CD8-positive, alpha-beta memory T cell (primary cell): ENCODE data around the gene KRTAP2-4. TPM values are rescaled to one million over a fixed set of nuclear protein-coding genes. Genes with fewer than 3 reads are reported as not detected.
A peak's percentile ranks its signal among the peaks of the same experiment; 100 is the strongest.
"Not testable (repeated sequence)": the region's sequence is repeated elsewhere in the genome, so short reads cannot be mapped to it uniquely, and the experiment has no call there.

Experiments used
- CTCF ChIA-PET: fragments of 350-600 bp; sonication (Branson Sonifier 250); formaldehyde crosslinking; loops from one replicate; lab custom pipeline; 2021; ENCODE audit warnings: antibody characterized with exemption; lab: Charles Lee
- POLR2A ChIA-PET: fragments of 350-600 bp; sonication (Branson Sonifier 250); formaldehyde crosslinking; loops from one replicate; lab custom pipeline; 2021; ENCODE audit warnings: antibody characterized with exemption; lab: Charles Lee
- DNase-seq, 5 donors: peaks; one replicate each; pipeline versions ENCODE4 v3.0.0 to v3.0.0-alpha.2; 2020 to 2022; ENCODE audit warnings: mixed read lengths in 1 of 5
- H3K27ac ChIP-seq: one replicate; pipeline ENCODE4 v1.7.0; 2013; ENCODE audit warnings: low read depth, mild to moderate bottlenecking, low read length, moderate library complexity
- H3K27me3 ChIP-seq: 2 replicates; pipeline ENCODE4 v1.7.0; 2013; ENCODE audit warnings: low read length, mild to moderate bottlenecking; ENCODE audit not compliant: insufficient read depth, poor library complexity, severe bottlenecking
- H3K36me3 ChIP-seq: 2 replicates; pipeline ENCODE4 v1.7.0; 2013; ENCODE audit warnings: mild to moderate bottlenecking, low read length, moderate library complexity; ENCODE audit not compliant: insufficient read depth
- H3K4me1 ChIP-seq: 2 replicates; pipeline ENCODE4 v1.7.0; 2013; ENCODE audit warnings: mild to moderate bottlenecking, low read length, moderate library complexity; ENCODE audit not compliant: insufficient read depth
- H3K4me3 ChIP-seq: 2 replicates; pipeline ENCODE4 v1.7.0; 2013; ENCODE audit warnings: mild to moderate bottlenecking, low read length
- H3K9me3 ChIP-seq: 2 replicates; pipeline ENCODE4 v1.7.0; 2013; ENCODE audit warnings: mild to moderate bottlenecking, low read length
- H3K27ac Mint-ChIP-seq, 8 donors: one replicate each; pipeline ENCODE4 v1.8.0; 2020 to 2021; ENCODE audit warnings: mixed read lengths in 8 of 8, mild to moderate bottlenecking in 6 of 8, inconsistent platforms in 3 of 8, moderate library complexity in 3 of 8
- H3K27me3 Mint-ChIP-seq, 2 donors: one replicate each; pipeline ENCODE4 v1.8.0; 2020 to 2021; ENCODE audit warnings: mixed read lengths in 2 of 2, mild to moderate bottlenecking in 1 of 2, moderate library complexity in 1 of 2
- H3K36me3 Mint-ChIP-seq, 3 donors: one replicate each; pipeline ENCODE4 v1.8.0; 2020 to 2021; ENCODE audit warnings: mixed read lengths in 3 of 3, inconsistent platforms in 1 of 3, mild to moderate bottlenecking in 1 of 3
- H3K4me1 Mint-ChIP-seq, 3 donors: one replicate each; pipeline ENCODE4 v1.8.0; 2020 to 2021; ENCODE audit warnings: mixed read lengths in 3 of 3, inconsistent platforms in 1 of 3, mild to moderate bottlenecking in 1 of 3
- H3K4me3 Mint-ChIP-seq, 7 donors: one replicate each; pipeline ENCODE4 v1.8.0; 2020 to 2021; ENCODE audit warnings: mixed read lengths in 7 of 7, mild to moderate bottlenecking in 6 of 7, moderate library complexity in 4 of 7, inconsistent platforms in 2 of 7
- H3K9me3 Mint-ChIP-seq, 5 donors: one replicate each; pipeline ENCODE4 v1.8.0; 2020 to 2022; ENCODE audit warnings: mixed read lengths in 5 of 5, mild to moderate bottlenecking in 3 of 5, moderate library complexity in 2 of 5, inconsistent platforms in 1 of 5
- polyA plus RNA-seq: library from polyadenylated mRNA; unstranded; fragments of 300-500 nt; fragmentation: Illumina TruSeq; gene quantifications from one replicate; pipeline ENCODE4 v1.2.3, GENCODE V29; 2021
- total RNA-seq, 2 experiments: library from RNA; stranded (reverse); gene quantifications; one replicate each; pipeline ENCODE4 v1.2.3, GENCODE V29; 2021

KRTAP2-4 gene
- total RNA-seq (not detected), polyA plus RNA-seq (not detected)

GRCh38 chr17:41065829-41066624 lies at the start of gene KRTAP2-4:
Gene KRTAP2-4 (minus strand): TSS chr17:41065879. CDS start chr17:41065845, 34 bp downstream.
- Histone ChIP-seq H3K4me3 (no peak within 1 kb of the TSS), H3K27ac (no peak within 1 kb of the TSS), H3K27me3 (no peaks in the 10 kb centered on the region), H3K36me3 (no peaks in the 10 kb centered on the region), H3K4me1 (no peaks in the 10 kb centered on the region), H3K9me3 (no peaks in the 10 kb centered on the region)
- peaks cover 0 to 2% (median 0%) of the 10 kb centered on the region in 3 donors for H3K4me1 Mint-ChIP-seq
- peaks cover 13 to 20% of the 10 kb centered on the region in 2 donors for H3K27me3 Mint-ChIP-seq
- ChIA-PET POLR2A (no interaction called here), CTCF (no interaction called here)
- no peaks in the 10 kb centered on the region for H3K36me3 Mint-ChIP-seq
- DNase-seq, result no peak
- H3K9me3 Mint-ChIP-seq, result no peaks in the 10 kb centered on the region
- H3K27ac Mint-ChIP-seq, result no peak within 1 kb of the TSS
- H3K4me3 Mint-ChIP-seq, result no peak within 1 kb of the TSS

GRCh38 chr17:41111151-41111885 lies 45.6 kb upstream of the KRTAP2-4 start:
- CTCF ChIA-PET, result no interaction called here
- H3K27ac Mint-ChIP-seq, result no peak overlapping the region
- H3K4me1 Mint-ChIP-seq, result peaks cover 0 to 6% (median 4%) of the 10 kb centered on the region in 3 donors
- H3K9me3 Mint-ChIP-seq, result peaks cover 0 to 5% (median 0%) of the 10 kb centered on the region in 5 donors
- no peak overlapping the region for H3K4me3 Mint-ChIP-seq
- peaks cover 0 to 9% (median 0%) of the 10 kb centered on the region in 3 donors for H3K36me3 Mint-ChIP-seq
- DNase-seq, result no peak
- POLR2A ChIA-PET, result no interaction called here
- Histone ChIP-seq H3K27ac (no peak overlapping the region), H3K4me1 (no peaks in the 10 kb centered on the region), H3K4me3 (no peak overlapping the region), H3K27me3 (no peaks in the 10 kb centered on the region), H3K36me3 (no peaks in the 10 kb centered on the region), H3K9me3 (no peaks in the 10 kb centered on the region)
- peaks cover 4 to 57% of the 10 kb centered on the region in 2 donors for H3K27me3 Mint-ChIP-seq

GRCh38 chr17:41108728-41109386 lies 43.2 kb upstream of the KRTAP2-4 start:
- H3K36me3 ChIP-seq, H3K9me3 Mint-ChIP-seq, DNase-seq, H3K27me3 ChIP-seq, H3K4me1 ChIP-seq, H3K4me1 Mint-ChIP-seq, H3K4me3 ChIP-seq, H3K27ac ChIP-seq, H3K36me3 Mint-ChIP-seq, POLR2A ChIA-PET, H3K9me3 ChIP-seq: not testable (repeated sequence)
- peaks cover 0 to 48% of the 10 kb centered on the region in 2 donors for H3K27me3 Mint-ChIP-seq
- CTCF ChIA-PET, result interaction anchor here (0.6 kb wide), 1 partner anchor 49 kb away, joined by 3 read pairs; no protein-coding TSS in a partner anchor
- peak overlapping the region in 3 of 8 donors; percentile 1 to 44 (median 29) for H3K27ac Mint-ChIP-seq
- peak overlapping the region in 3 of 7 donors; percentile 1 to 52 (median 4) for H3K4me3 Mint-ChIP-seq

- Histone ChIP-seq H3K36me3 (no peaks in the 10 kb centered on the region), H3K4me1 (no peaks in the 10 kb centered on the region), H3K27ac (no peak overlapping the region), H3K4me3 (no peak overlapping the region), H3K9me3 (no peaks in the 10 kb centered on the region), H3K27me3 (no peaks in the 10 kb centered on the region)
- H3K9me3 Mint-ChIP-seq, result peaks cover 0 to 5% (median 0%) of the 10 kb centered on the region in 5 donors
- H3K27ac Mint-ChIP-seq, result peak overlapping the region in 2 of 8 donors; percentile 42 to 77
- peaks cover 0 to 6% (median 0%) of the 10 kb centered on the region in 3 donors for H3K36me3 Mint-ChIP-seq
- H3K27me3 Mint-ChIP-seq, result peaks cover 0 to 44% of the 10 kb centered on the region in 2 donors
- ChIA-PET POLR2A (no interaction called here), CTCF (no interaction called here)
- DNase-seq, result no peak
- H3K4me1 Mint-ChIP-seq, result peaks cover 0 to 6% (median 4%) of the 10 kb centered on the region in 3 donors
- peak overlapping the region in 1 of 7 donors; percentile 52 for H3K4me3 Mint-ChIP-seq
Measured at GRCh38 chr17:41107941-41108450, 42.3 kb upstream of the KRTAP2-4 start.

- not testable (repeated sequence) for DNase-seq, H3K9me3 ChIP-seq
Measured at GRCh38 chr17:41105347-41105746, 39.7 kb upstream of the KRTAP2-4 start, which contains the start of gene KRTAP4-9. Gene KRTAP4-9 (plus strand): TSS chr17:41105389. CDS start chr17:41105389, 0 bp downstream.

GRCh38 chr17:41104386-41105038 lies 38.8 kb upstream of the KRTAP2-4 start:
- POLR2A ChIA-PET, H3K4me3 ChIP-seq, H3K4me3 Mint-ChIP-seq, H3K9me3 Mint-ChIP-seq, DNase-seq, H3K27me3 ChIP-seq, H3K27ac Mint-ChIP-seq, H3K27ac ChIP-seq, CTCF ChIA-PET, H3K36me3 ChIP-seq, H3K36me3 Mint-ChIP-seq, H3K9me3 ChIP-seq, H3K4me1 ChIP-seq: not testable (repeated sequence)
- peaks cover 0 to 13% (median 11%) of the 10 kb centered on the region in 3 donors for H3K4me1 Mint-ChIP-seq
- peaks cover 5 to 40% of the 10 kb centered on the region in 2 donors for H3K27me3 Mint-ChIP-seq

More at GRCh38 chr17:41105347-41105746, 39.7 kb upstream of the KRTAP2-4 start, which contains the start of gene KRTAP4-9:
- H3K4me3 ChIP-seq, H3K4me1 Mint-ChIP-seq, H3K36me3 Mint-ChIP-seq, H3K27me3 ChIP-seq, CTCF ChIA-PET, H3K27ac Mint-ChIP-seq, H3K36me3 ChIP-seq, H3K27ac ChIP-seq, POLR2A ChIA-PET, H3K9me3 Mint-ChIP-seq, H3K4me1 ChIP-seq: not testable (repeated sequence)
- Mint-ChIP-seq H3K4me3 (peak within 1 kb of the TSS in 1 of 7 donors; percentile 75), H3K27me3 (peaks cover under 1 to 40% of the 10 kb centered on the region in 2 donors)

- Mint-ChIP-seq H3K27me3 (peaks cover 5 to 38% of the 10 kb centered on the region in 2 donors), H3K36me3 (no peaks in the 10 kb centered on the region), H3K27ac (no peak overlapping the region), H3K4me1 (peaks cover 0 to 12% (median 11%) of the 10 kb centered on the region in 3 donors), H3K9me3 (no peaks in the 10 kb centered on the region), H3K4me3 (no peak overlapping the region)
- Histone ChIP-seq H3K27me3 (no peaks in the 10 kb centered on the region), H3K27ac (no peak overlapping the region), H3K4me1 (no peaks in the 10 kb centered on the region), H3K36me3 (no peaks in the 10 kb centered on the region), H3K4me3 (no peak overlapping the region), H3K9me3 (no peaks in the 10 kb centered on the region)
- POLR2A ChIA-PET, result no interaction called here
- CTCF ChIA-PET, result no interaction called here
- DNase-seq, result no peak
Measured at GRCh38 chr17:41103896-41104295, 38.2 kb upstream of the KRTAP2-4 start.
